Stomach (tissue), 9 donors: ENCODE results near the gene HNRNPUL1. TPM values are rescaled to one million over a fixed set of nuclear protein-coding genes. Genes with fewer than 3 reads are reported as not detected.

ENCODE experiments used
- DNase-seq, 2 donors: peaks; one replicate each; pipeline versions ENCODE4 v3.0.0 to v3.0.0-alpha.2; 2013 to 2019
- H3K27ac ChIP-seq, 5 donors: fragments of 200-600 bp in 4 of 5; sonication (generic) in 4 of 5; one replicate each; pipeline ENCODE4 v1.5.1; 2013 to 2019; ENCODE audit warnings: mild to moderate bottlenecking in 1 of 5, moderate library complexity in 1 of 5
- H3K27me3 ChIP-seq, 3 donors: fragments of 200-600 bp; sonication (generic); one replicate each; pipeline ENCODE4 v1.5.1; 2017 to 2019; ENCODE audit warnings: mixed run types in 1 of 3
- H3K36me3 ChIP-seq, 4 donors: fragments of 200-600 bp; sonication (generic); 1 replicate in 3 of 4; 2 replicates in 1 of 4; pipeline ENCODE4 v1.5.1; 2016 to 2019
- H3K4me1 ChIP-seq, 4 donors: fragments of 200-600 bp; sonication (generic); one replicate each; pipeline ENCODE4 v1.5.1; 2016 to 2019
- H3K4me3 ChIP-seq, 4 donors: fragments of 200-600 bp; sonication (generic) in 3 of 4; one replicate each; pipeline ENCODE4 v1.5.1; 2016 to 2019; ENCODE audit warnings: mild to moderate bottlenecking in 1 of 4
- H3K9me3 ChIP-seq, 4 donors: fragments of 200-600 bp; sonication (generic); one replicate each; pipeline ENCODE4 v1.5.1; 2016 to 2019
- EP300 ChIP-seq: sonication (generic); formaldehyde crosslinking; IDR thresholded peaks from one replicate; pipeline ENCODE4 v1.6.1; 2017; ENCODE audit warnings: antibody characterized with exemption
- POLR2A ChIP-seq, 4 donors: fragments of 450-650 bp; IDR thresholded peaks; one replicate each; pipeline ENCODE4 v1.6.1; 2016; ENCODE audit warnings: antibody characterized with exemption in 4 of 4, control low read depth in 2 of 4, mild to moderate bottlenecking in 1 of 4, moderate library complexity in 1 of 4
- POLR2AphosphoS5 ChIP-seq, 3 donors: sonication (generic); formaldehyde crosslinking; IDR thresholded peaks; one replicate each; pipeline ENCODE4 v1.6.1; 2016; ENCODE audit warnings: antibody characterized with exemption in 3 of 3
- WGBS, 5 donors: extraction: QIAGEN DNeasy Blood & Tissue Kit in 3 of 5; methylation state at CpG; one replicate each; pipeline versions ENCODE4 v1.1.5 to v1.1.7; 2013 to 2018; 5-methylcytosine and 5-hydroxymethylcytosine counted together
- intact Hi-C: fragments of 100-400 bp; cut with DNase I; formaldehyde crosslinking; loops from one replicate; pipeline ENCODE4 v1.15.1; 2023; ENCODE audit warnings: low total_unique reads
- polyA plus RNA-seq, 3 donors: library from polyadenylated mRNA; stranded (reverse); fragments of 200-250 nt; gene quantifications; one replicate each; pipeline ENCODE4 v1.2.3, GENCODE V29; 2013
- total RNA-seq, 5 donors: library from RNA; depleted of rRNA; stranded (reverse); fragments of >200 nt; gene quantifications; one replicate each; pipeline versions ENCODE4 v1.1.0 to v1.2.3, GENCODE V29; 2014 to 2016
- TF ChIP-seq, protein P1 (sequence below), 7 experiments: fragments of 450-650 bp in 4 of 7; fragments of 200-600 bp in 3 of 7; sonication (generic) in 3 of 7; IDR thresholded peaks; one replicate each; pipeline ENCODE4 v1.5.1; 2016 to 2019; ENCODE audit warnings: antibody characterized with exemption in 7 of 7, control low read depth in 2 of 7, mild to moderate bottlenecking in 1 of 7
- donor health status: healthy with polysubstance abuse.
- donor health status: Bipolar disorder and iron deficiency.
- donor health status: healthy.

The HNRNPUL1 gene
- total and polyA plus RNA-seq, 8 donors, result 47.8 to 319 (median 91.8) TPM

- 52 to 60% (median 55%) methylated on average over 10 of the region's 10 CpGs for WGBS, 5 donors
- intact Hi-C loops, result loop anchor here (10.0 kb wide), 1 partner anchor 53 kb away; the partner anchor contains the start of gene CCDC97
- Histone ChIP-seq H3K4me1 (peaks cover 12 to 26% (median 22%) of the 10 kb centered on the region in 4 donors), H3K27ac (peak overlapping the region; percentile 40 to 99 (median 97)), H3K4me3 (peak overlapping the region; percentile 47 to 64 (median 54)), H3K9me3 (no peaks in the 10 kb centered on the region), H3K36me3 (peaks cover 10 to 35% (median 32%) of the 10 kb centered on the region in 4 donors), H3K27me3 (no peaks in the 10 kb centered on the region)
- peak in 1 of 2 donors; percentile 14 for DNase-seq
- no peak for TF ChIP-seq EP300
- TF ChIP-seq POLR2A (IDR thresholded peaks at IDR 0.05), result no peak
- no peak for TF ChIP-seq POLR2AphosphoS5 (IDR thresholded peaks at IDR 0.05)
- TF ChIP-seq, protein P1, sequence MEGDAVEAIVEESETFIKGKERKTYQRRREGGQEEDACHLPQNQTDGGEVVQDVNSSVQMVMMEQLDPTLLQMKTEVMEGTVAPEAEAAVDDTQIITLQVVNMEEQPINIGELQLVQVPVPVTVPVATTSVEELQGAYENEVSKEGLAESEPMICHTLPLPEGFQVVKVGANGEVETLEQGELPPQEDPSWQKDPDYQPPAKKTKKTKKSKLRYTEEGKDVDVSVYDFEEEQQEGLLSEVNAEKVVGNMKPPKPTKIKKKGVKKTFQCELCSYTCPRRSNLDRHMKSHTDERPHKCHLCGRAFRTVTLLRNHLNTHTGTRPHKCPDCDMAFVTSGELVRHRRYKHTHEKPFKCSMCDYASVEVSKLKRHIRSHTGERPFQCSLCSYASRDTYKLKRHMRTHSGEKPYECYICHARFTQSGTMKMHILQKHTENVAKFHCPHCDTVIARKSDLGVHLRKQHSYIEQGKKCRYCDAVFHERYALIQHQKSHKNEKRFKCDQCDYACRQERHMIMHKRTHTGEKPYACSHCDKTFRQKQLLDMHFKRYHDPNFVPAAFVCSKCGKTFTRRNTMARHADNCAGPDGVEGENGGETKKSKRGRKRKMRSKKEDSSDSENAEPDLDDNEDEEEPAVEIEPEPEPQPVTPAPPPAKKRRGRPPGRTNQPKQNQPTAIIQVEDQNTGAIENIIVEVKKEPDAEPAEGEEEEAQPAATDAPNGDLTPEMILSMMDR (IDR thresholded peaks at IDR 0.05), result no peak
These were observed 2.5 kb upstream of the HNRNPUL1 start for GRCh38 chr19:41261474-41262190.

- peaks cover 22 to 42% (median 36%) of the 10 kb centered on the region in 4 donors for H3K4me1 ChIP-seq
- DNase-seq, result peak; percentile 66 to 89
- WGBS, 5 donors, result 0 to 1% (median 1%) methylated on average over 36 to 46 of the region's 46 CpGs
- H3K27ac ChIP-seq, result peak overlapping the region; percentile 89 to 99 (median 98)
- H3K36me3 ChIP-seq, result peaks cover 5 to 28% (median 23%) of the 10 kb centered on the region in 4 donors
- H3K9me3 ChIP-seq, result no peaks in the 10 kb centered on the region
- peak overlapping the region; percentile 47 to 64 (median 54) for H3K4me3 ChIP-seq
- TF ChIP-seq, protein P1 (IDR thresholded peaks at IDR 0.05), result no peak
- peak in 2 of 4 donors; percentile 79 to 91 for TF ChIP-seq POLR2A (IDR thresholded peaks at IDR 0.05)
- TF ChIP-seq EP300, result no peak
- TF ChIP-seq POLR2AphosphoS5 (IDR thresholded peaks at IDR 0.05), result peak; percentile 95 to 98 (median 95)
- no peaks in the 10 kb centered on the region for H3K27me3 ChIP-seq
- intact Hi-C loops, result loop anchor here (10.0 kb wide), 1 partner anchor 52 kb away; the partner anchor contains the start of gene CCDC97
These were observed 926 bp upstream of the HNRNPUL1 start for GRCh38 chr19:41263042-41263849.

- Histone ChIP-seq H3K27ac (peak overlapping the region; percentile 98 to 100 (median 99)), H3K4me3 (peak overlapping the region; percentile 79 to 96 (median 90)), H3K36me3 (peaks cover 20 to 28% (median 24%) of the 10 kb centered on the region in 4 donors), H3K4me1 (peaks cover 22 to 44% (median 36%) of the 10 kb centered on the region in 4 donors), H3K9me3 (no peaks in the 10 kb centered on the region), H3K27me3 (no peaks in the 10 kb centered on the region)
- intact Hi-C loops, result loop anchor here (10.0 kb wide), 1 partner anchor 50 kb away; the partner anchor contains the start of gene CCDC97
- peak; percentile 43 to 79 for DNase-seq
- 0 to 1% (median 1%) methylated on average over 42 to 75 of the region's 75 CpGs for WGBS, 5 donors
- TF ChIP-seq POLR2AphosphoS5 (IDR thresholded peaks at IDR 0.05) (no peak), EP300 (no peak), POLR2A (IDR thresholded peaks at IDR 0.05) (no peak)
- TF ChIP-seq, protein P1 (IDR thresholded peaks at IDR 0.05), result no peak
These were observed 616 bp downstream of the HNRNPUL1 start for GRCh38 chr19:41264581-41265394.
